Parathyroid adenoma (tissue), 2 donors: ENCODE measurements around the gene LRRC4C.

Experiments
- H2AFZ ChIP-seq: fragments of 300-600 bp; sonication (generic); one replicate; pipeline ENCODE4 v1.7.0; 2017; ENCODE audit warnings: antibody characterized with exemption, mild to moderate bottlenecking
- H3K27ac ChIP-seq: fragments of 300-600 bp; sonication (generic); one replicate; pipeline ENCODE4 v1.7.0; 2017
- H3K27me3 ChIP-seq: fragments of 300-600 bp; sonication (generic); one replicate; pipeline ENCODE4 v1.7.0; 2017; ENCODE audit warnings: low read length; ENCODE audit not compliant: control insufficient read depth, insufficient read depth
- H3K36me3 ChIP-seq: fragments of 300-600 bp; sonication (generic); one replicate; pipeline ENCODE4 v1.7.0; 2017; ENCODE audit warnings: low read length; ENCODE audit not compliant: control insufficient read depth, insufficient read depth
- H3K4me1 ChIP-seq: fragments of 300-600 bp; sonication (generic); one replicate; pipeline ENCODE4 v1.7.0; 2017; ENCODE audit warnings: control low read depth
- H3K4me2 ChIP-seq: fragments of 300-600 bp; sonication (generic); one replicate; pipeline ENCODE4 v1.7.0; 2017; ENCODE audit warnings: low read length
- H3K4me3 ChIP-seq: fragments of 300-600 bp; sonication (generic); one replicate; pipeline ENCODE4 v1.7.0; 2017; ENCODE audit warnings: low read depth, low read length
- H3K79me2 ChIP-seq: fragments of 300-600 bp; sonication (generic); one replicate; pipeline ENCODE4 v1.7.0; 2017; ENCODE audit warnings: control low read depth
- H3K9ac ChIP-seq: fragments of 300-600 bp; sonication (generic); one replicate; pipeline ENCODE4 v1.7.0; 2017; ENCODE audit warnings: mild to moderate bottlenecking
- H3K9me3 ChIP-seq: fragments of 300-600 bp; sonication (generic); one replicate; pipeline ENCODE4 v1.7.0; 2017; ENCODE audit warnings: low read length; ENCODE audit not compliant: control insufficient read depth
- CTCF ChIP-seq: fragments of 300-600 bp; sonication (generic); IDR thresholded peaks from one replicate; pipeline ENCODE4 v1.7.0; 2017; ENCODE audit warnings: antibody characterized with exemption, mild to moderate bottlenecking
- donor health status: primary hyperparathyroidism.

Gene LRRC4C

GRCh38 chr11:40139066-40139465, 1320.4 kb downstream of the LRRC4C start:
- no peak overlapping the region for H3K4me2 ChIP-seq
- no peak overlapping the region for H3K27ac ChIP-seq
- no peak overlapping the region for H3K4me3 ChIP-seq
- no peaks in the 10 kb centered on the region for H3K27me3 ChIP-seq
- no peaks in the 10 kb centered on the region for H3K79me2 ChIP-seq
- no peaks in the 10 kb centered on the region for H3K9me3 ChIP-seq
- H3K4me1 ChIP-seq: no peaks in the 10 kb centered on the region
- H3K36me3 ChIP-seq: no peaks in the 10 kb centered on the region
- no peak for TF ChIP-seq CTCF
- no peak overlapping the region for H2AFZ ChIP-seq
- H3K9ac ChIP-seq: no peak overlapping the region

- H3K4me3 ChIP-seq: no peak overlapping the region
- no peaks in the 10 kb centered on the region for H3K27me3 ChIP-seq
- H3K36me3 ChIP-seq: no peaks in the 10 kb centered on the region
- no peaks in the 10 kb centered on the region for H3K4me1 ChIP-seq
- H3K9me3 ChIP-seq: no peaks in the 10 kb centered on the region
- no peaks in the 10 kb centered on the region for H3K79me2 ChIP-seq
- H3K27ac ChIP-seq: no peak overlapping the region
- TF ChIP-seq CTCF: no peak
- no peak overlapping the region for H3K4me2 ChIP-seq
- no peak overlapping the region for H3K9ac ChIP-seq
- H2AFZ ChIP-seq: no peak overlapping the region
These were observed 1324.5 kb downstream of the LRRC4C start for GRCh38 chr11:40134820-40135570.

GRCh38 chr11:40133498-40133897, 1326.0 kb downstream of the LRRC4C start:
- H3K4me1 ChIP-seq: no peaks in the 10 kb centered on the region
- H3K27me3 ChIP-seq: no peaks in the 10 kb centered on the region

GRCh38 chr11:40132912-40133311, 1326.5 kb downstream of the LRRC4C start:
- Histone ChIP-seq H3K4me2 (no peak overlapping the region), H3K36me3 (no peaks in the 10 kb centered on the region), H3K79me2 (no peaks in the 10 kb centered on the region), H2AFZ (no peak overlapping the region), H3K9me3 (no peaks in the 10 kb centered on the region), H3K27me3 (no peaks in the 10 kb centered on the region), H3K27ac (no peak overlapping the region), H3K4me3 (no peak overlapping the region), H3K4me1 (no peaks in the 10 kb centered on the region), H3K9ac (no peak overlapping the region)
- TF ChIP-seq CTCF: no peak

More at GRCh38 chr11:40133498-40133897, 1326.0 kb downstream of the LRRC4C start:
- TF ChIP-seq CTCF: no peak
- Histone ChIP-seq H3K4me2 (no peak overlapping the region), H3K79me2 (no peaks in the 10 kb centered on the region), H3K4me3 (no peak overlapping the region), H3K9ac (no peak overlapping the region), H3K9me3 (no peaks in the 10 kb centered on the region), H2AFZ (no peak overlapping the region), H3K27ac (no peak overlapping the region), H3K36me3 (no peaks in the 10 kb centered on the region)

- Histone ChIP-seq H3K4me3 (no peak overlapping the region), H3K27ac (no peak overlapping the region), H3K79me2 (no peaks in the 10 kb centered on the region), H3K27me3 (no peaks in the 10 kb centered on the region), H3K36me3 (no peaks in the 10 kb centered on the region), H2AFZ (no peak overlapping the region), H3K4me1 (no peaks in the 10 kb centered on the region), H3K9me3 (no peaks in the 10 kb centered on the region), H3K4me2 (no peak overlapping the region), H3K9ac (no peak overlapping the region)
- no peak for TF ChIP-seq CTCF
These were observed 1329.0 kb downstream of the LRRC4C start for GRCh38 chr11:40130427-40130826.
